Activated CD4-positive, alpha-beta T cell treated with anti-CD3 and anti-CD28 coated beads, Interleukin-2, Interleukin-6, amounts not matched to agents 100 ng/mL and 50 ng/mL, durations not matched to agents 16 hours and 8 hours (primary cell): ENCODE measurements around the gene FCN2.
"Not testable (repeated sequence)": the region's sequence is repeated elsewhere in the genome, so short reads cannot be mapped to it uniquely, and the experiment has no call there.

Experiments
- DNase-seq: peaks from one replicate; pipeline ENCODE4 v3.0.0-alpha.2; 2020

Gene FCN2

DNA sequence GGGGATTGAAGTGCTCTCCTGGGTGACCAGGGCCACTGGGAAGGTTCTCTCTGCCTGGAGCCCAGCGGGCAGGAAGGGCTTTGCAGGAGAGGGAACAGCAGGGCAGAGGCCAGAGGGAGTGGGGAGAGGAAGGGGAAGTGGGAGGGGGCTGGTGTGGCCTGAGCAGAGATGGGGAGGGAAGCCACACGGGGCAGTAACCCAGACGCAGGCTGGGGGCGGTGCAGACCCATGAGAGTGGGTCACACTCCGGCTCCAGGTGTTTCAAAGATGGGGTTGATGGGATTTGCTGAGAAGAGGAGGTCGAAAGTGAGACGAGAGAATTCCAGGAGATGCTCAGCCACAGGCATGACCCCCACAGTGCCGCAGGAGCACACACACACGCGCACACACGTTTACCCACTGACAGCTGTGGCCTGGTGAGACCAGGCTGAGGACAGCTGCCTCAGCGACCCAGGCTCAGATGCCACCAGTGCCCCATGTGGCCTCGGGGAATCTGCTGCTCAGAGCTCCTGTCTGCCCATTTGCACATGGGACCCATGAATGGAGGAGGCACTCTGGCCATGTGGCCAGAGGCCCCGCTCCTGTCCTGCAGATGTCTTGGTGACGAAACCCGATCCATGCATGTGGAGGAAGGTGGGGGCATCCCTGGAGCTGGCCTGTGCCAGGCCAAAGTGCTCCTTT lies 32.7 kb upstream of the FCN2 start:
- DNase-seq, result no peak

- no peak for DNase-seq
Observed at GRCh38 chr9:134848504-134848903, 32.1 kb upstream of the FCN2 start.

GRCh38 chr9:134850611-134851010 lies 30.0 kb upstream of the FCN2 start:
- DNase-seq, result no peak

GRCh38 chr9:134851020-134851419 lies 29.6 kb upstream of the FCN2 start:
- DNase-seq, result no peak

GRCh38 chr9:134852906-134853654 lies 27.5 kb upstream of the FCN2 start:
- no peak for DNase-seq

DNA sequence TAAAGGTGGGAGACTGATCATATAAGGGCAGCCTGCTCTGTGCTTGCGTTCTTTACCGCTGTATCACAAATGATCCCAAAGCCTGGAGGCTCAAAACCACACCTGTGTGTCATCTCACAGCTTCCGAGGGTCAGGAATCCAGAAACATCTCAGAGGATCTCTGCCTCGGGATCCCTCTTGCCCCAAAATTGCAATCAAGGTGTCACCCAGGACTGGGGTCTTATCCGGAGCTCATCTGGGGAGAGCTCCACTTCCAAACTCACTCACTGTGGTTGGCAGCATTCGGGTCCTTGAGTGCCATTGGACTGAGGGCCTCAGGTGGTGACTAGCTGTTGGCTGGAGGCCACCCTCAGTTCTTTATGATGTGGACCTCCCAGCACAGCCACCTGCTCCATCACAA lies 26.7 kb upstream of the FCN2 start:
- no peak for DNase-seq

DNA sequence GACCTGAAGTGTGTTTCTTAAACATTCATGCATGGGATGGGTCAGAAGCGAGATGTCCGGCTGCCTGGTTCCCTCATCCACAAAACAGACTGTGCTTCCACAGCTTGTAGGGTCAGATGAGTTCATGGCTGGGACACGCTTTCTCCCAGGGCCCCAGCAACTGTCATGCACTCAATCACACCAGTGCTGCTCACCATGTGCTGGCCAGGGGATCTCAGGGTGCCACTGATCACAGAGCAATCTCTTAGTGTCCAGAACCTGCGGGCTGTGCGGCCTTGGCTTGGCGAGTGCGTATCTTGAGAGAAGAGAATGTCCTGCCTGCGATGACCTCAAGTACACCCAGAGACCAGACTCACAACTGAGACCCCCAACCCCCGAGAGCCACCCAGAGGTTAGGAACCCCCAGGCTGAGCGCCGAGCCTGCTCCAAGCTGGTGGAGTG lies 26.0 kb upstream of the FCN2 start:
- no peak for DNase-seq

DNA sequence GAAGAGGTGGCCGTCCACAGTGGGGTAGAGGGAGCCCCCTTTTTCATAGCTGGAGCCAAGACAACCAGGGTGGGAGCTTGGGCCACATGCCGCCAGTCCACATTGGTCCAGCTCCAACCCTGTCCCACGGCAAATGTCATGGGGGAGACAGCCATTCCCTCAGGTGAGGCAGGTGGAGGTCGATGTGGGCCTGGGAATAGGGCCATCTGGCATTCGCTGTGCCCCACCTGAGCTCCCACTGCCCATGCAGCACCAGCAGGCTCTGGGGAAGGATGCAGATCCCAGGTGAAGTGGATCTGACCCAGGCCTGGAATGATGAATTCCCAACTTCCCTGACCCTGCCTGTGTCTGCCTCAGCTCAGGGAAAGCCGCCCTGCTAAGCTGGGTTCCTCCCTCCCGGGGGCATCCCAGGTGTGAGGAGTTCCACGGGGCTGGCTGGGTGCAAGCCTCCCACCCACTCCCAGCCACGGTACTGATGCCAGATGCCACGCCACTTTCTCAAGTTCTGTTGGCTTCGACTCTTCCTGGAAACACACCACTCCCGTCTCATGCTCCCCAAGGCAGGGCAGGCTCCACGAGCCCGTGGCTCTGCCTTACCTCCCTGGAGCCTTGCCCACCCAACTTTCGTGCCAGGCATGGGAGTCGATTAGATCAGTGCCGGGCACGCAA lies 25.2 kb upstream of the FCN2 start:
- DNase-seq, result no peak

GRCh38 chr9:134855900-134856377 lies 24.7 kb upstream of the FCN2 start:
- no peak for DNase-seq

DNA sequence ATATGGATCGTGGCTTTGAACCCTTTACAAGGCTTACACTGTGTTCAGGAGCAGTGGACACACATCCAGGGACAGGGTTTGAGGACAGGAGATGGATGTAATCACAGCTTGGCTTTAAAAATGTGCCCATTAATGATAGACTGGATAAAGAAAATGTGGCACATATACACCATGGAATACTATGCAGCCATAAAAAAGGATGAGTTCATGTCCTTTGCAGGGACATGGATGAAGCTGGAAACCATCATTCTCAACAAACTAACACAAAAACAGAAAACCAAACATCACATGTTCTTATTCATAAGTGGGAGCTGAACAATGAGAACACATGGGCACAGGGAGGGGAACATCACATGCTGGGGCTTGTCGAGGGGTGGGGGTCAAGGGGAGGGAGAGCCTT lies 23.2 kb upstream of the FCN2 start:
- not testable (repeated sequence) for DNase-seq

DNA sequence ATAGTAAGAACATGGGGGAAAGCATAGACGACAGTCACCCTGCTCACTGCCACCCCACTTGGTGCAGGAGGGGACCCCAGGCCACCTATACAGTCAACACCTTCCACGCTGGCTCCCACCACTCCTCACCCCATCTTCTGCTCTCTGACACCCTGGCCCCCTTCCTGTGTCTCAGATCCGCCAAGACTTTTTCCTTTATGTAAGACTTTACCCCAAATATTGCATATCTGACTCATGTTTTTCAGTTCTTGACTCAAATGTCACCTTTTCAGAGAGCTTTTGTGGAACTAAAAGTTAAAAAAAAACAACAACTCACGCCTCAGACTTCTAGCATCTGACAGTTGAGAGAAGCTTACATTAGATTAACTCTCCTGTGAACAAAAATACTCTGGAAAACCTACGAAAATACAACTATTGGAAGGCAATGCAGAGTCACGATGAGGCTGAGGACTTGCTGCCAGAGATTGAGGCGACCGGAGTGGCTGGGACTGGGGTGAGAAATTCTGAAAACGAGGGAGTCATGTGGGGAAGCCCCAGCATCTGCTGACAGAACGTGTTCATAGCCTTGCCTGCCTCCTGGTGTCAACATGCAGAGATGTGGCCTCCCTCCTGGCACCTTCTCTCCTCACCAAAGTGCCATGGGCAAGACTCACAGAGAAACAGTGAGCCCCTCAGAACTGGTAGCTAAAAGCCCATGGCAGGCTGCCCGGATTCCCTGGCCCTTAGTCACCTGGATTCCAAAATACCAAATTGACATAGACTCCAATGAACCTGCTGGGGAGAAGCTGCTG lies 22.4 kb upstream of the FCN2 start:
- DNase-seq, result peak; percentile 86

- DNase-seq, result no peak
Observed at GRCh38 chr9:134860510-134860909, 20.1 kb upstream of the FCN2 start.

DNA sequence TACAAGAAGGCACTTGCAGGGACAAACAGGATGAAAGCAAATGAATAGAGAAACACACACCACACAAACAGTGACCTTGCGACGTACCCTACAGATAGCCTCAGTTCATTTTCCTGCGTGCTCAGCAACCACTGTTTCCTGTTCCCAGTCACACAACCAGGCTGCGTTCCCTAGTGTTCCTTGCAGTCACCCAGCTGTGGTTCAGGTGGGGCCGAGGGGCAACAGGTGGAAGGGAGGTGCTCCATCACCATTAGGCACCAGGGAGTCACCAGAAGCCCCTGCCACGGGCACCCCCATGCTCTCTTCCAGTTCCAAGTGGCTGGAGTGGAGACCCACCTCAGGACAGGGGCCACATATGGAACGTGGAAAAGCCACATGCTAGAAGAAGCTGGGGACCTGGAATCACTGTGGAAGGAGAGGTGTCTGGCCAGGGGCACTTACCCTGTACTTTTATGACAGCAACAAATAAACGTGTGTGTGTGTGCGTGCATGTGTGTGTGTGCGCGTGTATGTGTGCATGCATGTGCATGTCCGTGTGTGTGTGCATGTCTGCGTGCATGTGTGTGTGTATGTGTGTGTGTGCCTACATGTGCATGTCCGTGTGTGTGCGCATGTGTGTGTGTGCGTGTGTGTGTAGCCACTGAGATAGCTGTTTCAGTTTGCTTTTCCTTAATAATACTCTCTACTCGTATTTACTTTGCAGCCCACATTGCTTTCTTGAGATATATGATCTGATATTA lies 18.8 kb upstream of the FCN2 start:
- no peak for DNase-seq

GRCh38 chr9:134863306-134863902 lies 17.2 kb upstream of the FCN2 start:
- no peak for DNase-seq

- no peak for DNase-seq
Observed at GRCh38 chr9:134863941-134864820, 16.4 kb upstream of the FCN2 start.

DNA sequence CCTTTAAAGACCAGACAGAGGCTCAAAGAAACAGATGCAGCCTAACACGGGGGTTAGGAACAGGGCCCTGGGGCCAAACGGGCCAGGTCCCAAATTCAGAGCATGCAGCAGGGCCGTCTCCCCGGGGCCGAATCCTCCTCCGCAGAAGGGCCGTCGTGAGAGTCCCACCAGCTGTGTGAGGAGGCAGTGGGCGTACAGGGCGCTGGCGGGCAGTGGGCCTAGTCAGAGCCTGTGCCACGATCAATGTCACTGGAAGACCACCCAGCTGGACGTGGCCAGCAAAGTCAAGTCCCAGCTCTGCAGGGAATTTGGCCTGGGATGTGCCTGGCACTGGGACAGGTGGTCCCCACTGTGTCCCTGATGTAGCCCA lies 15.8 kb upstream of the FCN2 start:
- no peak for DNase-seq

GRCh38 chr9:134867917-134868750 lies 12.5 kb upstream of the FCN2 start:
- DNase-seq, result no peak

- DNase-seq, result no peak
Observed at GRCh38 chr9:134868751-134869553, 11.7 kb upstream of the FCN2 start.
